ENCODE measurements around the gene UBE3B. TPM values are rescaled to one million over a fixed set of nuclear protein-coding genes. Genes with fewer than 3 reads are reported as not detected.

The UBE3B gene
- total and polyA plus RNA-seq, 2 donors (not counting 1 experiment from before 2014, with no cell fraction given) = 27.2 to 52.1 TPM

GRCh38 chr12:109503611-109504010 is 26.2 kb downstream of the UBE3B start:
- intact Hi-C loops (cut with micrococcal nuclease) = no loop called here
- Histone ChIP-seq H3K4me2 (replicated peaks; ENCODE audit: low read depth, low read length, poor library complexity, severe bottlenecking) (no peak overlapping the region), H3K9me3 (ENCODE audit: control extremely low read depth in 1 of 3, control insufficient read depth in 2 of 3, insufficient read depth in 1 of 3, low read length in 2 of 3) (no peaks in the 10 kb centered on the region), H4K20me1 (ENCODE audit: control insufficient read depth, insufficient read depth, low read length, poor library complexity, severe bottlenecking) (no peaks in the 10 kb centered on the region), H3K27ac (ENCODE audit: low read length in 2 of 2) (no peak overlapping the region), H3K27me3 (replicated peaks in 1 of 4; ENCODE audit: control extremely low read depth in 1 of 4, control insufficient read depth in 3 of 4, insufficient read depth in 4 of 4, low read length in 3 of 4) (no peaks in the 10 kb centered on the region), H3K4me3 (ENCODE audit: control extremely low read depth in 1 of 5, extremely low read depth in 1 of 5, insufficient read depth in 1 of 5, low read depth in 2 of 5, low read length in 4 of 5) (no peak overlapping the region), H2AFZ (ENCODE audit: insufficient read depth, low read depth, low read length, poor library complexity, severe bottlenecking) (no peak overlapping the region), H3K4me1 (ENCODE audit: control insufficient read depth in 2 of 2, insufficient read depth in 2 of 2, low read length in 2 of 2) (no peaks in the 10 kb centered on the region), H3K36me3 (replicated peaks in 1 of 2; ENCODE audit: control extremely low read depth in 1 of 2, control insufficient read depth in 1 of 2, extremely low read depth in 1 of 2, insufficient read depth in 2 of 2, low read length in 1 of 2) (peaks cover 16 to 93% of the 10 kb centered on the region in 2 experiments), H3K9ac (ENCODE audit: low read length) (no peak overlapping the region), H3K79me2 (ENCODE audit: control insufficient read depth, insufficient read depth, low read length) (no peaks in the 10 kb centered on the region)
- no peak for DNase-seq
- ChIA-PET POLR2A (no interaction called here), CTCF (no interaction called here)
- WGBS (ENCODE audit: insufficient coverage) = 100% methylated on average over 1 of the region's 3 CpGs
- Mint-ChIP-seq H3K4me3 (no peak overlapping the region), H3K4me1 (no peaks in the 10 kb centered on the region), H3K27me3 (no peaks in the 10 kb centered on the region), H3K27ac (no peak overlapping the region), H3K9me3 (ENCODE audit: insufficient read depth) (no peaks in the 10 kb centered on the region)
- TF ChIP-seq CTCF (IDR thresholded peaks at IDR 0.05) (no peak), EZH2 (IDR thresholded peaks at IDR 0.05; ENCODE audit: borderline replicate concordance, insufficient read depth, low read depth, low read length, poor library complexity, severe bottlenecking) (no peak)
- ATAC-seq (ENCODE audit: low read depth) = no peak

GRCh38 chr12:109504068-109504467 is 26.6 kb downstream of the UBE3B start:
- H3K9ac ChIP-seq (ENCODE audit: low read length) = no peak overlapping the region
- ATAC-seq (ENCODE audit: low read depth) (no peak), DNase-seq (no peak)
- WGBS (ENCODE audit: insufficient coverage) = no CpG with 5 or more reads among the region's 1 CpG
- no peaks in the 10 kb centered on the region for H4K20me1 ChIP-seq (ENCODE audit: control insufficient read depth, insufficient read depth, low read length, poor library complexity, severe bottlenecking)
- H3K4me1 ChIP-seq (ENCODE audit: control insufficient read depth in 2 of 2, insufficient read depth in 2 of 2, low read length in 2 of 2) = no peaks in the 10 kb centered on the region
- Mint-ChIP-seq H3K4me1 (no peaks in the 10 kb centered on the region), H3K27ac (no peak overlapping the region), H3K4me3 (no peak overlapping the region), H3K9me3 (ENCODE audit: insufficient read depth) (no peaks in the 10 kb centered on the region), H3K27me3 (no peaks in the 10 kb centered on the region)
- no peak overlapping the region for H3K4me2 ChIP-seq (replicated peaks; ENCODE audit: low read depth, low read length, poor library complexity, severe bottlenecking)
- ChIA-PET CTCF (interaction anchor here (0.6 kb wide), 1 partner anchor 18 kb away, joined by 3 read pairs; no protein-coding TSS in a partner anchor), POLR2A (no interaction called here)
- H3K27me3 ChIP-seq (replicated peaks in 1 of 4; ENCODE audit: control extremely low read depth in 1 of 4, control insufficient read depth in 3 of 4, insufficient read depth in 4 of 4, low read length in 3 of 4) = no peaks in the 10 kb centered on the region
- no peaks in the 10 kb centered on the region for H3K79me2 ChIP-seq (ENCODE audit: control insufficient read depth, insufficient read depth, low read length)
- intact Hi-C loops (cut with micrococcal nuclease) = no loop called here
- no peak overlapping the region for H3K4me3 ChIP-seq (ENCODE audit: control extremely low read depth in 1 of 5, extremely low read depth in 1 of 5, insufficient read depth in 1 of 5, low read depth in 2 of 5, low read length in 4 of 5)
- no peaks in the 10 kb centered on the region for H3K9me3 ChIP-seq (ENCODE audit: control extremely low read depth in 1 of 3, control insufficient read depth in 2 of 3, insufficient read depth in 1 of 3, low read length in 2 of 3)
- TF ChIP-seq CTCF (IDR thresholded peaks at IDR 0.05) (no peak), EZH2 (IDR thresholded peaks at IDR 0.05; ENCODE audit: borderline replicate concordance, insufficient read depth, low read depth, low read length, poor library complexity, severe bottlenecking) (no peak)
- H3K36me3 ChIP-seq (replicated peaks in 1 of 2; ENCODE audit: control extremely low read depth in 1 of 2, control insufficient read depth in 1 of 2, extremely low read depth in 1 of 2, insufficient read depth in 2 of 2, low read length in 1 of 2) = peaks cover 16 to 93% of the 10 kb centered on the region in 2 experiments
- H2AFZ ChIP-seq (ENCODE audit: insufficient read depth, low read depth, low read length, poor library complexity, severe bottlenecking) = no peak overlapping the region
- no peak overlapping the region for H3K27ac ChIP-seq (ENCODE audit: low read length in 2 of 2)

Data from B cell (primary cell).